HepG2 (cell line): ENCODE measurements around the gene FGF21. TPM values are rescaled to one million over a fixed set of nuclear protein-coding genes. Genes with fewer than 3 reads are reported as not detected.
A peak's percentile ranks its signal among the peaks of the same experiment; 100 is the strongest.

ENCODE experiments used
- BCL6 ChIP-seq: IDR thresholded peaks from 2 replicates; pipeline ENCODE4 v1.6.1; 2016; ENCODE audit warnings: missing genetic modification reagents, missing compliant biosample characterization
- BHLHE40 ChIP-seq: IDR thresholded peaks from 2 replicates; pipeline ENCODE4 v1.6.1; 2011; ENCODE audit warnings: low read length, improper control_type of control experiment
- CHD4 ChIP-seq: fragments of 200-600 bp; sonication (generic); IDR thresholded peaks from 2 replicates; pipeline ENCODE4 v1.7.0; 2017; ENCODE audit warnings: mild to moderate bottlenecking, low read length, borderline replicate concordance
- CSRNP1 ChIP-seq: sonication (generic); formaldehyde crosslinking; IDR thresholded peaks from 2 replicates; pipeline ENCODE4 v1.8.1; 2023; ENCODE audit warnings: mild to moderate bottlenecking, missing genetic modification reagents
- ETV5 ChIP-seq: IDR thresholded peaks from 2 replicates; pipeline ENCODE4 v1.6.1; 2018; ENCODE audit warnings: missing biosample characterization, missing genetic modification reagents, inconsistent platforms, borderline replicate concordance
- FLYWCH1 ChIP-seq: sonication (generic); formaldehyde crosslinking; IDR thresholded peaks from 2 replicates; pipeline ENCODE4 v1.8.1; 2023; ENCODE audit warnings: mild to moderate bottlenecking, missing genetic modification reagents
- FOXA3 ChIP-seq: IDR thresholded peaks from 2 replicates; pipeline ENCODE4 v1.6.1; 2016; ENCODE audit warnings: missing genetic modification reagents, missing compliant biosample characterization
- HMG20A ChIP-seq: IDR thresholded peaks from 2 replicates; pipeline ENCODE4 v1.6.1; 2016; ENCODE audit warnings: borderline replicate concordance
- LBX2 ChIP-seq: sonication (generic); formaldehyde crosslinking; IDR thresholded peaks from 2 replicates; pipeline ENCODE4 v1.5.0; 2020; ENCODE audit warnings: missing genetic modification reagents, mild to moderate bottlenecking, borderline replicate concordance
- NFE2L2 ChIP-seq: fragments of 150-350 bp; IDR thresholded peaks from 2 replicates; pipeline ENCODE4 v1.6.1; 2014; ENCODE audit warnings: low read length
- POLR2G ChIP-seq: fragments of 200-400 bp; formaldehyde crosslinking; IDR thresholded peaks from 2 replicates; pipeline ENCODE4 v1.6.1; 2018; ENCODE audit warnings: mild to moderate bottlenecking, low read depth, low read length, moderate library complexity
- RFX5 ChIP-seq: IDR thresholded peaks from 2 replicates; pipeline ENCODE4 v1.6.1; 2011; ENCODE audit warnings: low read depth, low read length, improper control_type of control experiment
- SAP130 ChIP-seq: IDR thresholded peaks from 2 replicates; pipeline ENCODE4 v1.6.1; 2016; ENCODE audit warnings: low read depth
- SPEN ChIP-seq: sonication (generic); formaldehyde crosslinking; IDR thresholded peaks from 2 replicates; pipeline ENCODE4 v1.5.1; 2020; ENCODE audit warnings: low read depth, mild to moderate bottlenecking, missing genetic modification reagents
- THAP11 ChIP-seq: IDR thresholded peaks from 2 replicates; pipeline ENCODE4 v1.6.1; 2016; ENCODE audit warnings: missing biosample characterization, missing genetic modification reagents
- THRA ChIP-seq: sonication (generic); formaldehyde crosslinking; IDR thresholded peaks from 2 replicates; pipeline ENCODE4 v1.4.0; 2020; ENCODE audit warnings: missing genetic modification reagents, borderline replicate concordance
- YY1 ChIP-seq: IDR thresholded peaks from 2 replicates; pipeline ENCODE4 v1.6.1; 2011; ENCODE audit warnings: low read length, low read depth, moderate library complexity, mild to moderate bottlenecking; ENCODE audit not compliant: insufficient read depth, insufficient replicate concordance
- ZBTB8A ChIP-seq: sonication (generic); formaldehyde crosslinking; IDR thresholded peaks from 2 replicates; pipeline ENCODE4 v1.4.0; 2020; ENCODE audit warnings: mild to moderate bottlenecking, low read depth, missing genetic modification reagents, borderline replicate concordance
- ZNF143 ChIP-seq: sonication (generic); formaldehyde crosslinking; IDR thresholded peaks from 2 replicates; pipeline ENCODE4 v1.4.0; 2020; ENCODE audit warnings: missing genetic modification reagents
- ZNF225 ChIP-seq: sonication (generic); formaldehyde crosslinking; IDR thresholded peaks from 2 replicates; pipeline ENCODE4 v1.4.0; 2020; ENCODE audit warnings: mild to moderate bottlenecking, missing genetic modification reagents
- ZNF264 ChIP-seq: sonication (generic); formaldehyde crosslinking; IDR thresholded peaks from 2 replicates; pipeline ENCODE4 v1.4.0; 2020; ENCODE audit warnings: missing genetic modification reagents
- ZNF564 ChIP-seq: sonication (generic); formaldehyde crosslinking; IDR thresholded peaks from 2 replicates; pipeline ENCODE4 v1.8.1; 2023; ENCODE audit warnings: mild to moderate bottlenecking, missing genetic modification reagents
- ZNF597 ChIP-seq: sonication (generic); formaldehyde crosslinking; IDR thresholded peaks from 2 replicates; pipeline ENCODE4 v1.5.0; 2020; ENCODE audit warnings: missing genetic modification reagents
- ZNF770 ChIP-seq: sonication (generic); formaldehyde crosslinking; IDR thresholded peaks from 2 replicates; pipeline ENCODE4 v1.5.0; 2020; ENCODE audit warnings: mild to moderate bottlenecking, missing genetic modification reagents
- ZSCAN9 ChIP-seq: IDR thresholded peaks from 2 replicates; pipeline ENCODE4 v1.6.1; 2016; ENCODE audit warnings: borderline replicate concordance
- polyA plus RNA-seq, 8 experiments: library from polyadenylated mRNA; depleted of rRNA in 3 of 8; stranded (reverse) in 7 of 8; unstranded in 1 of 8; fragments of >200 nt; fragmentation: Illumina TruSeq in 4 of 8; extraction: Trizol in 4 of 8; gene quantifications; 2 replicates each; pipeline versions ENCODE4 v1.2.1 to v1.2.3, GENCODE V29; 2011 to 2016; ENCODE audit warnings: low read depth in 4 of 8, missing spikeins in 1 of 8, mixed read lengths in 1 of 8; ENCODE audit not compliant: insufficient read depth in 1 of 8
- total RNA-seq, 5 experiments: library from RNA; depleted of rRNA; stranded (reverse); fragments of >200 nt; fragmentation: Illumina TruSeq; extraction: Trizol; gene quantifications; 2 replicates each; pipeline ENCODE4 v1.2.3, GENCODE V29; 2016; ENCODE audit warnings: low read depth in 1 of 5

The FGF21 gene
- total and polyA plus RNA-seq, 2 of the 13 experiments (the other 11 are each of a cell fraction or from before 2014, with no cell fraction given), result 0.17 TPM; not detected in 1

GRCh38 chr19:48772503-48772953 is 17.2 kb downstream of the FGF21 start (continued):
- TF ChIP-seq ZNF770 (CRISPR knock-in tag) (peak; percentile 93), ZNF264 (CRISPR knock-in tag) (no peak), SPEN (CRISPR knock-in tag) (no peak), BCL6 (peak; percentile 94), YY1 (no peak), SAP130 (CRISPR knock-in tag) (peak; percentile 80), POLR2G (no peak), HMG20A (CRISPR knock-in tag) (peak; percentile 70; the same call in 1 of the 2 replicates), CSRNP1 (CRISPR knock-in tag) (no peak), ZNF225 (no peak), ZNF564 (CRISPR knock-in tag) (no peak), ZNF143 (CRISPR knock-in tag) (no peak; the same call in 1 of the 2 replicates), THRA (CRISPR knock-in tag) (peak; percentile 83; the same call in 1 of the 2 replicates), FOXA3 (CRISPR knock-in tag) (peak; percentile 59), ZNF597 (CRISPR knock-in tag) (no peak), FLYWCH1 (no peak), ZBTB8A (CRISPR knock-in tag) (no peak), BHLHE40 (no peak), CHD4 (no peak), RFX5 (no peak), NFE2L2 (no peak), LBX2 (CRISPR knock-in tag) (no peak), THAP11 (CRISPR knock-in tag) (no peak), ZSCAN9 (CRISPR knock-in tag) (no peak), ETV5 (CRISPR knock-in tag) (peak; percentile 67; the same call in 1 of the 2 replicates)
